Ascending aorta (tissue), 2 donors: ENCODE data around the gene TTC23. TPM values are rescaled to one million over a fixed set of nuclear protein-coding genes. Genes with fewer than 3 reads are reported as not detected.
A peak's percentile ranks its signal among the peaks of the same experiment; 100 is the strongest.

Experiments
- DNase-seq, 2 donors: peaks; one replicate each; pipeline ENCODE4 v3.0.0-alpha.2; 2019; ENCODE audit warnings: low spot score in 2 of 2
- H3K27ac ChIP-seq, 2 donors: fragments of 200-600 bp; sonication (generic); one replicate each; pipeline ENCODE4 v1.5.1; 2016 to 2017; ENCODE audit warnings: mild to moderate bottlenecking in 1 of 2
- H3K27me3 ChIP-seq: fragments of 200-600 bp; sonication (generic); one replicate; pipeline ENCODE4 v1.5.1; 2017
- H3K36me3 ChIP-seq, 2 donors: fragments of 200-600 bp; sonication (generic); one replicate each; pipeline ENCODE4 v1.5.1; 2016
- H3K4me1 ChIP-seq, 2 donors: fragments of 200-600 bp; sonication (generic); one replicate each; pipeline ENCODE4 v1.5.1; 2016 to 2017; ENCODE audit warnings: mild to moderate bottlenecking in 1 of 2
- H3K4me3 ChIP-seq, 2 donors: fragments of 200-600 bp; sonication (generic); one replicate each; pipeline ENCODE4 v1.5.1; 2016 to 2017; ENCODE audit warnings: mild to moderate bottlenecking in 1 of 2
- H3K9me3 ChIP-seq, 2 donors: fragments of 200-600 bp; sonication (generic); one replicate each; pipeline ENCODE4 v1.5.1; 2016
- CTCF ChIP-seq, 3 experiments: fragments of 200-600 bp in 2 of 3; fragments of 450-650 bp in 1 of 3; sonication (generic) in 2 of 3; IDR thresholded peaks; one replicate each; pipeline ENCODE4 v1.5.1; 2016 to 2019; ENCODE audit warnings: antibody characterized with exemption in 3 of 3, mild to moderate bottlenecking in 1 of 3, moderate library complexity in 1 of 3
- intact Hi-C: fragments of 100-400 bp; cut with DNase I; formaldehyde crosslinking; loops from one replicate; pipeline ENCODE4 v1.15.1; 2023
- total RNA-seq: library from RNA; depleted of rRNA; stranded (reverse); fragments of >200 nt; gene quantifications from one replicate; pipeline ENCODE4 v1.1.0, GENCODE V29; 2016

The TTC23 gene
- total RNA-seq, 1 donor from 2014 or later, result 37.3 TPM

GRCh38 chr15:99257107-99257750, 7.8 kb upstream of the TTC23 start:
- Histone ChIP-seq H3K4me3 (no peak overlapping the region), H3K9me3 (no peaks in the 10 kb centered on the region), H3K27ac (no peak overlapping the region), H3K27me3 (no peaks in the 10 kb centered on the region), H3K4me1 (peaks cover 0 to 5% of the 10 kb centered on the region in 2 donors), H3K36me3 (peaks cover 3 to 7% of the 10 kb centered on the region in 2 donors)
- TF ChIP-seq CTCF (IDR thresholded peaks at IDR 0.05), result no peak
- no peak for DNase-seq
- intact Hi-C loops, result loop anchor here (10.0 kb wide), 1 partner anchor 1088 kb away; the partner anchor contains the start of gene ADAMTS17

- Histone ChIP-seq H3K4me1 (peaks cover 2 to 8% of the 10 kb centered on the region in 2 donors), H3K4me3 (no peak overlapping the region), H3K27ac (no peak overlapping the region), H3K36me3 (peaks cover 0 to 7% of the 10 kb centered on the region in 2 donors), H3K27me3 (no peaks in the 10 kb centered on the region), H3K9me3 (no peaks in the 10 kb centered on the region)
- no peak for TF ChIP-seq CTCF (IDR thresholded peaks at IDR 0.05)
- no peak for DNase-seq
- intact Hi-C loops, result loop anchor here (10.0 kb wide), 1 partner anchor 1091 kb away; the partner anchor contains the start of gene ADAMTS17
These were observed 4.2 kb upstream of the TTC23 start for GRCh38 chr15:99253381-99254090.

GRCh38 chr15:99252326-99252725, 2.9 kb upstream of the TTC23 start:
- Histone ChIP-seq H3K4me3 (peak overlapping the region; percentile 63 to 89), H3K4me1 (peaks cover 8 to 14% of the 10 kb centered on the region in 2 donors), H3K36me3 (peaks cover 0 to 7% of the 10 kb centered on the region in 2 donors), H3K27ac (no peak overlapping the region), H3K27me3 (no peaks in the 10 kb centered on the region), H3K9me3 (no peaks in the 10 kb centered on the region)
- intact Hi-C loops, result loop anchor here (10.0 kb wide), 1 partner anchor 1092 kb away; the partner anchor contains the start of gene ADAMTS17
- TF ChIP-seq CTCF (IDR thresholded peaks at IDR 0.05), result no peak
- DNase-seq, result no peak

- Histone ChIP-seq H3K4me1 (peaks cover 8 to 14% of the 10 kb centered on the region in 2 donors), H3K9me3 (no peaks in the 10 kb centered on the region), H3K27me3 (no peaks in the 10 kb centered on the region), H3K27ac (peak within 1 kb of the TSS; percentile 89 to 92), H3K4me3 (peak within 1 kb of the TSS; percentile 63 to 89), H3K36me3 (peaks cover 0 to 4% of the 10 kb centered on the region in 2 donors)
- intact Hi-C loops, result loop anchor here (1.0 to 10.0 kb wide), 3 partner anchors 482 to 1352 kb away; partner anchors contain the start of genes ADAMTS17, ASB7, LINS1 and LYSMD4
- DNase-seq, result peak; percentile 92 to 99
- TF ChIP-seq CTCF (IDR thresholded peaks at IDR 0.05), result no peak
These were observed 1.8 kb upstream of the TTC23 start, which contains the start of gene LRRC28 for GRCh38 chr15:99250857-99251841. Gene LRRC28 (plus strand): TSS chr15:99251481. CDS start chr15:99255958, 4,477 bp downstream.

- no peak for TF ChIP-seq CTCF (IDR thresholded peaks at IDR 0.05)
- H3K36me3 ChIP-seq, result no peaks in the 10 kb centered on the region
- H3K27me3 ChIP-seq, result no peaks in the 10 kb centered on the region
- peak overlapping the region; percentile 63 to 89 for H3K4me3 ChIP-seq
- intact Hi-C loops, result loop anchor here (2.0 to 10.0 kb wide), 2 partner anchors 1094 to 1352 kb away; partner anchors contain the start of genes ADAMTS17, ASB7 and LINS1
- peak overlapping the region; percentile 89 to 90 for H3K27ac ChIP-seq
- DNase-seq, result no peak
- H3K4me1 ChIP-seq, result peaks cover 8 to 14% of the 10 kb centered on the region in 2 donors
- no peaks in the 10 kb centered on the region for H3K9me3 ChIP-seq
These were observed 1.1 kb upstream of the TTC23 start for GRCh38 chr15:99250494-99250856.
